Mesenchymal stem cell (in vitro differentiated cells and primary cell): ENCODE data around the gene TRAPPC2L.
A peak's percentile ranks its signal among the peaks of the same experiment; 100 is the strongest.

Experiments used
- DNase-seq: peaks from one replicate; pipeline ENCODE4 v3.0.0-alpha.2; 2013
- H2AFZ ChIP-seq: one replicate; pipeline ENCODE4 v1.6.1; 2013; ENCODE audit warnings: low read depth, mild to moderate bottlenecking, control low read depth, inconsistent platforms, low read length, moderate library complexity
- H2AK5ac ChIP-seq: 2 replicates; pipeline ENCODE4 v1.6.1; 2013; ENCODE audit warnings: low read length, moderate library complexity, mild to moderate bottlenecking, inconsistent platforms; ENCODE audit not compliant: severe bottlenecking
- H2BK120ac ChIP-seq: one replicate; pipeline ENCODE4 v1.6.1; 2013; ENCODE audit warnings: low read depth, mild to moderate bottlenecking, inconsistent platforms, low read length, moderate library complexity
- H2BK12ac ChIP-seq, 2 experiments: one replicate each; pipeline ENCODE4 v1.6.1; 2013; ENCODE audit warnings: inconsistent platforms in 2 of 2, low read length in 2 of 2, mild to moderate bottlenecking in 2 of 2, moderate library complexity in 2 of 2, control low read depth in 1 of 2
- H2BK15ac ChIP-seq: one replicate; pipeline ENCODE4 v1.6.1; 2013; ENCODE audit warnings: mild to moderate bottlenecking, low read depth, inconsistent platforms; ENCODE audit not compliant: poor library complexity, severe bottlenecking
- H2BK5ac ChIP-seq: 2 replicates; pipeline ENCODE4 v1.6.1; 2013; ENCODE audit warnings: low read depth, mild to moderate bottlenecking, low read length, control low read depth, inconsistent platforms; ENCODE audit not compliant: poor library complexity, severe bottlenecking
- H3K14ac ChIP-seq, 2 experiments: one replicate each; pipeline ENCODE4 v1.6.1; 2013; ENCODE audit warnings: inconsistent platforms in 2 of 2, low read length in 2 of 2, control low read depth in 1 of 2, mild to moderate bottlenecking in 1 of 2, moderate library complexity in 1 of 2
- H3K18ac ChIP-seq, 2 experiments: one replicate each; pipeline ENCODE4 v1.6.1; 2013; ENCODE audit warnings: inconsistent platforms in 2 of 2, low read length in 2 of 2, control low read depth in 1 of 2, low read depth in 1 of 2, mild to moderate bottlenecking in 1 of 2
- H3K23ac ChIP-seq, 2 experiments: one replicate each; pipeline ENCODE4 v1.6.1; 2013; ENCODE audit warnings: inconsistent platforms in 2 of 2, low read length in 2 of 2, mild to moderate bottlenecking in 2 of 2, moderate library complexity in 2 of 2, control low read depth in 1 of 2
- H3K27ac ChIP-seq: 2 replicates; pipeline ENCODE4 v1.5.1; 2013; ENCODE audit warnings: mild to moderate bottlenecking, moderate library complexity, low read length, control low read depth, inconsistent platforms; ENCODE audit not compliant: poor library complexity, severe bottlenecking
- H3K27me3 ChIP-seq, 2 experiments: 2 replicates each; pipeline versions ENCODE4 v1.6.1 to v1.7.0; 2013; ENCODE audit warnings: low read length in 2 of 2, mild to moderate bottlenecking in 2 of 2, moderate library complexity in 2 of 2, control low read depth in 1 of 2, inconsistent platforms in 1 of 2; ENCODE audit not compliant: control insufficient read depth in 1 of 2, insufficient read depth in 1 of 2
- H3K36me3 ChIP-seq, 2 experiments: 2 replicates each; pipeline versions ENCODE4 v1.6.1 to v1.7.0; 2013; ENCODE audit warnings: low read length in 2 of 2, control low read depth in 1 of 2, inconsistent platforms in 1 of 2, low read depth in 1 of 2, mild to moderate bottlenecking in 1 of 2; ENCODE audit not compliant: insufficient read depth in 2 of 2, control insufficient read depth in 1 of 2
- H3K4ac ChIP-seq, 2 experiments: one replicate each; pipeline ENCODE4 v1.6.1; 2013; ENCODE audit warnings: inconsistent platforms in 2 of 2, low read length in 2 of 2, mild to moderate bottlenecking in 2 of 2, moderate library complexity in 2 of 2, control low read depth in 1 of 2, low read depth in 1 of 2
- H3K4me1 ChIP-seq: 2 replicates; pipeline ENCODE4 v1.6.1; 2013; ENCODE audit warnings: low read depth, low read length, control low read depth; ENCODE audit not compliant: control insufficient read depth, insufficient read depth
- H3K4me2 ChIP-seq: 2 replicates; pipeline ENCODE4 v1.6.1; 2013; ENCODE audit warnings: low read length, mild to moderate bottlenecking, inconsistent platforms; ENCODE audit not compliant: poor library complexity, severe bottlenecking
- H3K4me3 ChIP-seq, 2 experiments: 2 replicates each; pipeline versions ENCODE4 v1.5.1 to v1.7.0; 2013; ENCODE audit warnings: low read length in 2 of 2, mild to moderate bottlenecking in 2 of 2, control low read depth in 1 of 2, low read depth in 1 of 2; ENCODE audit not compliant: insufficient read depth in 1 of 2
- H3K79me1 ChIP-seq: replicated peaks from 2 replicates; pipeline ENCODE4 v1.6.1; 2013; ENCODE audit warnings: mild to moderate bottlenecking, control low read depth, low read length, inconsistent platforms; ENCODE audit not compliant: poor library complexity, severe bottlenecking
- H3K9ac ChIP-seq: 2 replicates; pipeline ENCODE4 v1.7.0; 2013; ENCODE audit warnings: mild to moderate bottlenecking, low read length, moderate library complexity
- H3K9me3 ChIP-seq: 2 replicates; pipeline ENCODE4 v1.7.0; 2013; ENCODE audit warnings: mild to moderate bottlenecking, low read length; ENCODE audit not compliant: control insufficient read depth
- H4K8ac ChIP-seq: one replicate; pipeline ENCODE4 v1.6.1; 2013; ENCODE audit warnings: inconsistent platforms, mild to moderate bottlenecking, low read length, moderate library complexity
- H4K91ac ChIP-seq: one replicate; pipeline ENCODE4 v1.6.1; 2013; ENCODE audit warnings: mild to moderate bottlenecking, low read length, inconsistent platforms
- WGBS: methylation state at CpG from one replicate; pipeline ENCODE4 v1.1.7; 2013; ENCODE audit warnings: mixed read lengths; 5-methylcytosine and 5-hydroxymethylcytosine counted together

TRAPPC2L gene

GRCh38 chr16:88847654-88848053 is 9.3 kb upstream of the TRAPPC2L start:
- no peak overlapping the region for H2BK15ac ChIP-seq
- no peak overlapping the region for H2AK5ac ChIP-seq
- no peak overlapping the region for H4K8ac ChIP-seq
- no peaks in the 10 kb centered on the region for H3K27me3 ChIP-seq
- no peaks in the 10 kb centered on the region for H3K9me3 ChIP-seq
- no peak overlapping the region for H3K18ac ChIP-seq
- H2AFZ ChIP-seq, result no peak overlapping the region
- no peak overlapping the region for H3K9ac ChIP-seq
- H3K23ac ChIP-seq, result no peak overlapping the region
- WGBS, result 96% methylated on average over 18 of the region's 18 CpGs
- no peak overlapping the region for H2BK5ac ChIP-seq
- no peaks in the 10 kb centered on the region for H3K4me1 ChIP-seq
- DNase-seq, result no peak
- H3K4ac ChIP-seq, result no peak overlapping the region
- peaks cover 28% of the 10 kb centered on the region for H3K79me1 ChIP-seq
- H3K14ac ChIP-seq, result peak overlapping the region in 1 of 2 experiments; percentile 8
- no peak overlapping the region for H2BK120ac ChIP-seq
- no peak overlapping the region for H3K4me3 ChIP-seq
- no peak overlapping the region for H3K4me2 ChIP-seq
- H4K91ac ChIP-seq, result no peak overlapping the region
- peaks cover 23 to 55% of the 10 kb centered on the region in 2 experiments for H3K36me3 ChIP-seq
- H3K27ac ChIP-seq, result no peak overlapping the region
- H2BK12ac ChIP-seq, result no peak overlapping the region

- Histone ChIP-seq H2AFZ (no peak overlapping the region), H3K4me1 (peaks cover 4% of the 10 kb centered on the region), H3K36me3 (peaks cover 18 to 50% of the 10 kb centered on the region in 2 experiments), H2BK5ac (no peak overlapping the region), H3K27ac (no peak overlapping the region), H3K27me3 (no peaks in the 10 kb centered on the region), H3K23ac (no peak overlapping the region), H2BK120ac (no peak overlapping the region), H2AK5ac (no peak overlapping the region), H4K8ac (no peak overlapping the region), H3K9ac (no peak overlapping the region), H2BK12ac (no peak overlapping the region), H3K4me2 (no peak overlapping the region), H3K79me1 (peaks cover 32% of the 10 kb centered on the region), H3K14ac (no peak overlapping the region), H3K4me3 (peak overlapping the region in 1 of 2 experiments; percentile 11), H3K4ac (no peak overlapping the region), H3K18ac (no peak overlapping the region), H4K91ac (peak overlapping the region; percentile 58), H2BK15ac (no peak overlapping the region), H3K9me3 (no peaks in the 10 kb centered on the region)
- no peak for DNase-seq
- 89% methylated on average over 21 of the region's 21 CpGs for WGBS
These were observed 8.4 kb upstream of the TRAPPC2L start for GRCh38 chr16:88848557-88848956.

- Histone ChIP-seq H2BK120ac (no peak overlapping the region), H4K91ac (no peak overlapping the region), H2BK15ac (no peak overlapping the region), H3K4me3 (no peak overlapping the region), H3K9me3 (no peaks in the 10 kb centered on the region), H3K36me3 (peaks cover 18 to 56% of the 10 kb centered on the region in 2 experiments), H3K79me1 (peaks cover 44% of the 10 kb centered on the region), H3K27ac (no peak overlapping the region), H4K8ac (no peak overlapping the region), H3K9ac (no peak overlapping the region), H3K18ac (no peak overlapping the region), H2AFZ (no peak overlapping the region), H3K4me1 (peaks cover 10% of the 10 kb centered on the region), H3K23ac (no peak overlapping the region), H3K4ac (no peak overlapping the region), H3K27me3 (no peaks in the 10 kb centered on the region), H2BK5ac (no peak overlapping the region), H2BK12ac (no peak overlapping the region), H3K14ac (no peak overlapping the region), H2AK5ac (no peak overlapping the region), H3K4me2 (no peak overlapping the region)
- WGBS, result 95% methylated on average over 33 of the region's 33 CpGs
- DNase-seq, result no peak
These were observed 6.3 kb upstream of the TRAPPC2L start for GRCh38 chr16:88850531-88851199.

GRCh38 chr16:88851616-88852015 is 5.3 kb upstream of the TRAPPC2L start:
- Histone ChIP-seq H2BK5ac (no peak overlapping the region), H3K79me1 (peaks cover 50% of the 10 kb centered on the region), H4K91ac (no peak overlapping the region), H4K8ac (no peak overlapping the region), H3K23ac (no peak overlapping the region), H3K9ac (no peak overlapping the region), H2AFZ (no peak overlapping the region), H2BK15ac (no peak overlapping the region), H2BK120ac (no peak overlapping the region), H3K4me3 (no peak overlapping the region), H2BK12ac (no peak overlapping the region), H3K4me2 (no peak overlapping the region), H3K36me3 (peaks cover 18 to 60% of the 10 kb centered on the region in 2 experiments), H3K18ac (no peak overlapping the region), H3K4ac (no peak overlapping the region), H3K27me3 (no peaks in the 10 kb centered on the region), H2AK5ac (no peak overlapping the region), H3K27ac (no peak overlapping the region), H3K14ac (no peak overlapping the region), H3K9me3 (no peaks in the 10 kb centered on the region), H3K4me1 (peaks cover 17% of the 10 kb centered on the region)
- 94% methylated on average over 19 of the region's 19 CpGs for WGBS
- no peak for DNase-seq
